Hematopoietic multipotent progenitor cell (in vitro differentiated cells): ENCODE measurements around the gene TXNRD1. TPM values are rescaled to one million over a fixed set of nuclear protein-coding genes. Genes with fewer than 3 reads are reported as not detected.
"Not testable (repeated sequence)": the region's sequence is repeated elsewhere in the genome, so short reads cannot be mapped to it uniquely, and the experiment has no call there.

Source experiments
- DNase-seq, 3 donors: peaks; one replicate each; pipeline ENCODE4 v3.0.0-alpha.2; 2011 to 2015; ENCODE audit warnings: low read depth in 2 of 3, low spot score in 2 of 3
- total RNA-seq: library from RNA; depleted of rRNA; stranded (reverse); fragments of >200 nt; gene quantifications from one replicate; pipeline ENCODE4 v1.2.3, GENCODE V29; 2012

TXNRD1 gene
- total RNA-seq, 1 donor, result 82.1 TPM

DNA sequence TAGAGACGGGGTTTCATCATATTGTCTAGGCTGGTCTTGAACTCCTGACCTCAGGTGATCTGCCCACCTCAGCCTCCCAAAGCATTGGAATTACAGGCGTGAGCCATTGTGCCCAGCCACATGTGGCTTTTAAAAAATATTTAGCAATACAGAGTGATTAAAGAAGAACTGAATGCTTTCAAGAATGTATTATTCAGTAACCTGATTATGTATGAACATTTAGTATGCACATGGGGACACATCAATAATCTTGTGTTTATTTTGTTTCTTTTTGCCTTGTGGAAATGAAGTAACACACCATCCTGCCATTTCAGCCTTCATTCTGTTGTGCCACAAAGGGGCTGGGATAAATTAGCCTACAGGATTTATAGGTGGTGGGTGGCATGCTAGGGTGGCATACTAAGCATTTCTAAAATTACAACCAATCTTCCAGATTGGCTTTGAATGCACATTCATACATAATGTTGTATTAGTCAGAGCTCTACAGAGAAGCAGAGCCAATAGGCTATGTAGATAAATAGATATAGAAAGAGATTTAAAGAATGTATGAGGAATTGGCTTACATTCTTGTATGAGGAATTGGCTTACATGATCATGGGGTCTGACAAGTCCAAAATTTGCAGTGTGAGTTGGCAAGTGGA lies 25.5 kb upstream of the TXNRD1 start:
- no peak for DNase-seq

DNA sequence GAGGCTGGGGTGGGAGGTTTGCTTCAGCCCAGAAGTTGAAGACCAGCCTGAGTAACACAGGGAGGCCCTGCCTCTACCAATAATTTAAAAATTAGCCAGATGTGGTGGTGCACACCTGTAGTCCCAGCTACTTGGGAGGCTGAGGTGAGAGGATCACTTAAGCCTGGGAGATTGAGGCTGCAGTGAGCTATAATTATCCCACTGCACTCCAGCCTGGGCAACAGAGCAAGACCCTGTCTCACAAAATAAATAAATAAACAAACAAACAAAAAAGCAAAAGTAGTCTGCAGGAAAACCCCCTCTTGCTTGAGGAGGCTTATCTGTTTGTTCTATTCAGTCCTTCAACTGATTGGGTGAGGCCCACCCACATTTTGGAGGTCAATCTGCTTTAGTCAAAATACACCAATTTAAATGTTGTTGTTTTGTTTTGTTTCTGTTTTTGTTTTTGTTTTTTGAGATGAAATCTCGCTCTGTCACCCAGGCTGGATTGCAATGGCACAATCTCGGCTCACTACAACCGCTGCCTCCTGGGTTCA lies 24.9 kb upstream of the TXNRD1 start:
- DNase-seq, result no peak

DNA sequence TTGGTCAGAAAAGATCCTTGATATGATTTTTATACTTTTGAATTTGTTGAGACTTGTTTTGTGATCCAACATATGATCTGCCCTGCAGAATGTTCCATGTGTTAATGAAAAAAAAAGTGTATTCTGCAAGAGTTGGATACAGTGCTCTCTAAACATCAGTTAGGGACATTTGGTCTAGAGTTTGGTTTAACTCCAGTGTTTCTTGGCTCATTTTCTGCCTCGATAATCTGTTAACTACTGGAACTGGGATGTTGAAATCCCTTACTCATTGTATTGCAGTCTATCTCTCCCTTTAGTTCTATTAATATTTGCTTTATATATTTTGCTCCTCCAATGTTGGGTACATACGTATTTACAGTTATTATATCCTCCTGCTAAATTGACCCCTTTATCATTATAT lies 18.3 kb upstream of the TXNRD1 start:
- DNase-seq, result no peak

DNA sequence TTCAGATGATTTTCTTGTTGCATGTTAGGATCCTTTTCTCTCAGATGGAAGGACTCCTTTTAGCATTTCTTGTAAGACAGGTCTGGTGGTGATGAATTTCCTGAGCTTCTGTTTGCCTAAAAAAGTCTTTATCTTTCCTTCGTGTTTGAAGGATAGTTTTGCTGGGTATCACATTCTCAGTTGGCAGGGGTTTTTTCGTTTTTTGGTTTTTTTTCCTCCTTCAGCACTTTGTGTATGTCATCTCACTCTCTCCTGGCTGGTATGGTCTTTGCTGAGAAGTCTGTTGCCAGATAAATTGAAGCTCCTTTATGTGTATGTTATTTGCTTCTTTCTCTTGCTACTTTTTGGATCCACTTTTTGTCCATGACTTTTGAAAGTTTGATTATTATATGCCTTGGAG lies 15.6 kb upstream of the TXNRD1 start:
- no peak for DNase-seq

DNA sequence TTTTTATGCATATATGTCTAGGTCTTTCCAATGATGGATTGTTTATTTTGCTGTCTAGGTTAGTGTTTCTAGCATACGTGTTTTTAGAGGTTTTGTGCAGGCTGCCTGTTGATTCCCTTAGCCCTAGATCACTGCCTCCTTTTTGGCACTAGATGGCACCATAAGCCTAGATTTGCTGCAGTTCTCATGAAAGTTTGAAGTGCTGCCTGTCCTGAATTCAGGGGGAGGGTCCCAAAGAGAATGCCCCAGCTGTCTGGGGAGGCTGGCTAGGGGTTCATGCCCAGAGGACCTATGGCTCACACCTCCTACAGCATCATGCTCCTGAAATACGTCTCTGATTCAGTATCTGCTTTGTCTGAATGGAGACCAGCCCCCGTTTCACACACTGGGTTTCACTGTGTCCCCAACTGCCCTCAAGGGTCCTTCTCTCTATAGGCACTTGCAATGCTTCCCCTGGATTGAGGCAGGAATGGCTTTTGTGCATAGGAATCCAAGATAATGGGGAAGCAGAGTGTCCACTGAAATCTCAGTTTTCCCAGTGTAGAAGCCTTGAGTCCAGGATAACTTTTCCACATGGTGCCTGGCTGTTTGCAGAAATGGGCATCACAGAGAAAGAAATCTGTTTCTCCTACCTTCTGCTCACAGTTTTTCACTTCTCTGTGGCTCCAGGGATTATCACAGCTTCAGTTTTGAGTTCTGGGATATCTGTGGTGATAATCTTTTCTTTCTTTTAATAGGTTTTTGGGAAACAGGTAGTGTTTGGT lies 14.2 kb upstream of the TXNRD1 start:
- peak; percentile 44 to 81 (median 54) for DNase-seq

DNA sequence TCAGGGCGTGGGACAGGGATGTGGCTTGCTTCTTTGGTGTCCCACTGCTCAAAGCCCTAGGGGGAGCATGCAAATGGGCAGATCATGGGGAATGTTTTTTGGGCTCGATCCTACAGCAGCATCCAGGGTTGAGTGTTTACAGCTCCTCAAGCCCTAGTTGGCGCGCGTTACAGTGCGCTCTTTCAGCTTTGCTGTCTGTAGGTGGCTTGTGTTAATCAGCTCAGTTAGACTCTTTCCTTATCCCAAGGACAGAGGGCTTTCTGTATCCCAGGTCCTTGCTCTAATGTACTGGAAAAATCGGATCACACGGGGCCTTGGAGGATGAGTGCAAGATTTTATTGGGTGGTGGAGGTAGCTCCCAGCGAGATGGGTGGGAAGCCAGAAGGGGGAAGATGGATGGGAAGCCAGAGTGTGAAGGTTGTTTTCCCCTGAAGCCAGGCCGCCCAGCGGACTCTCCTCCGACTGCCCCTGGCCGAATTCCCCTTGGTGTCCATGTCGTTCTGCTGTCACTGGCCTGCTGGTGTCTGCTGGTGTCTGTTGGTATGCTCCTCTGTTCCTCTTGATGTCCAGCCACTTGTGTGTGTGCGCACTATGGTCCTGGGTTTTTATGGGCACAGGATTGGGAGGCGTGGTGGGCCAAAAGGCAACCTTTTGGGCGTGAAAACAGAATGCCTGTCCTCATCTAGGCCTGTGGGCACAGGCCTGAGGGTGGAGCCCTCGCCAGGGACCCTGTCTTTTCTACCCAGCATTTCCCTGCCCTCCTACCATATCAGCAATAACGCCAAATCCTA lies 10.7 kb upstream of the TXNRD1 start:
- no peak for DNase-seq

DNA sequence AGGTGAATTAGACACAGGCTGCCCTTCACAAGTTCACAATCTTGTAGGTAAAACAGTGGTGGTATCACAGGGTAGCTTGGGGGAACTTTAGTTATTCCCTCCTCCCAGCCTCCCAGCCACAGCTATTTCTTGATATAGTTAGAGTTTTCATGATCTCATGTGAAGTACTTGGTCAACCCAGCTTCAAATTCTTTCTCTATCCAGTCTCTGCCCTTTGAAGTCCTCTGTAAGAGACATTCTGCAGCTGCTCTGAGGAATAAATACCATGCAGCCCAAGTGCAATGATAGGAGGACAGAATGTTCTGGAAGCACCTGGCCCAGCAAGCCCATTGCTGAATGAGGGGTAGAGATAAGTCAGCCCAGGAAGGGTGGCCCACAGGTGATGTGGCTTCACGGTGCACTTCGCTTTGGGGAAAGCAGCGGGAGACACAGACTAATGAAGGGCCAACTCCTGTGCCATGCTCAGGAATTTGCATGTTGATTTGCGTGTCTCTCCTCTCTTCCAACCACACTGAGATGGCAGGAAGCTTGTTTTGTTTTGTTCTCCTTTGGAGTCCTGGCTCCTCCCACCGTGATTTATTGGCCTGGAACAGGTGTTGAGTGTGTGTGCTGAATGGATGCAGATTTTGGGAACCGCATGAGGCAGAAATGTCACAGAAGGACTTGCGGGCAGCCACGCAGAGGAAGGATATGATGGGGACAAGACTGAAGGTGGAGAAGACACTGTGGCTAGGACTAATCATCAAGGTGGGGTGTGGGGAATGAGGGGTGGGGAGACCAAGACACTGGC lies 8.0 kb upstream of the TXNRD1 start:
- DNase-seq, result peak in 2 of 3 donors; percentile 18 to 34

DNA sequence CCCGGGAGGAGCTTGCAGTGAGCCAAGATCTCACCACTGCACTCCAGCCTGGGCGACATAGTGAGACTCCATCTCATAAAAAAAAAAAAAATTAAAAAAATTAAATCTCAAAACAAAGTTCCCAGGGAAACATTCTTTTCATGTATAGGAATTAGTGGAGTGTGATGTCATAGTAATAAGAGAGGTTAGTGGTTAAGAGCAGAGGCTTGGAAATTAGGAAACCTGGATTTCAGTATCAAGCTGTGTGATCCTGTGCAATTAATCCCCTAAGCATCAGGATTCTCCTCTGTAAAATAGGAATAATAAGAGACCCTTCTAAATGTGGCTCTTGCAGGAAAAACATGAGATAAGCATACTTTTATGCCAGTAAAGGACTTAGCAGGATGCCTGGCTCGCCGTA lies 3.1 kb upstream of the TXNRD1 start:
- DNase-seq, result no peak

DNA sequence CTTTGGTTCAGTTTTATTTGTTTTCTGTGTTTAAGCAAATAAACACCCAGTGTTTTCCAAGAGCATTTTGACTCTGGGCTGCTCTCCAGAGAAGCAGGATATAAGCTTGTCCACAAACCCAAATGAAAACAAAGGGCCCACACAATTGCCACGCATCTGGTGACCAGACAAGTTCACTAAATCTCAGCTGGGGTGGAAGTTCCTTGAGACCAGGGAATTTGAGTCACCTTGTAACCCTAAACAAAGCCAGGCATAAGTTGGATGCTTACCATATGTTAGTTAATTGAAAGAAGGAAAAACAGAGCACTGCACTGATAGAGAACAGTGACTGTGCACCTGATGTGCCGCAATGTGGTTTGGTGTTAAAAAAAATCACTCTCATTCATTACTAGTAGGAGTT lies 1.6 kb upstream of the TXNRD1 start:
- no peak for DNase-seq

DNA sequence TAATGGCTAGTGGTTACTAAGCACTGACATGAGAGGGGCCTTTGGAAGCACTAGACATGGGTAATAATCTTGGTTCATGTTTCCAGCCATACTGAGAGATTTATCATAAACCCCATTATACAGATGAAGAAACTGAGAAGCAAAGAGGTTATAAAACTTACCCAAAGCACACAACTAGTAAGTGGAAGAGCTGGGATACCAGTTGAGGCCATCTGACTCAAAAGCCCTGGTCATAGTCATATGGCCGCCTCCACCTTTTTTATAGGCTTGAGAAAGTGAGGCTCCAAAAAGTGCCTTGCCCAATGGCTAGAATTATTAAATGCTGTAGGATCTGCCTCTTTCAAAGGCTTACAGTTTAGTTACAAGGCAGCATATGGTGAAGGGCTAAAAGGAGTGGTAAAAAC lies 944 bp downstream of the TXNRD1 start:
- no peak for DNase-seq

DNA sequence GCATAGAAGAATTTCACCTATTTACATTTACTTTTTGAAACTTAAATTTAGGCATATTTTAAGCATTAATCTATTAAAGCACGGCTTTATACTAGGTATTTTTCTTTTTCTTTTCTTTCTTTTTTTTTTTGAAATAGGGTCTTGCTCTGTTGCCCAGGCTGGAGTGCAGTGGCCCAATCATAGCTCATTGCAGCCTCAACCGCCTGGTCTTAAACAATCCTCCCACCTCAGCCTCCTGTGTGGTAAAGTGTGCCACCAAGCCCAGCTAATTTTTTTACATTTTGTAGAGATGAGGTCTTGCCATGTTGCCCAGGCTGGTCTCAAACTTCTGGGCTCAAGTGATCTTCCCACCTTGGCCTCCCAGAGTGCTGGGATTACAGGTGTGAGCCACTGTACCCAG lies 2.9 kb downstream of the TXNRD1 start:
- not testable (repeated sequence) for DNase-seq

DNA sequence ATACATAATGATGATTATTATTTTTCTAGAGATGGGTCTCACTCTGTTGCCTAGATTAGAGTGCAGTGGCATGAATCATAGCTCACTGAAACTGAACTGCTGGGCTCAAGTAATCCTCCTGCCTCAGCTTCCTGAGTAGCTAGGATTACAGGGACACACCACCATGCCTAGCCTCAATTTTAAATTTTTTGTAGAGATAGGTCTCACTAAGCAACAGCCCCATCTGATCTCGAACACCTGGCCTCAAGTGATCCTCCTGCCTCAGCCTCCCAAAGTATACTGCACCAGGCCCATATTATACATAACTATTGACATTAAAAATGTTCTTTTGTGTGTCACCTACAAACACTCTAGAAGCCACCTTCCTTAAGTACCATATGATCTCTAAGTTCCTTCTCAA lies 3.4 kb downstream of the TXNRD1 start:
- DNase-seq, result no peak

DNA sequence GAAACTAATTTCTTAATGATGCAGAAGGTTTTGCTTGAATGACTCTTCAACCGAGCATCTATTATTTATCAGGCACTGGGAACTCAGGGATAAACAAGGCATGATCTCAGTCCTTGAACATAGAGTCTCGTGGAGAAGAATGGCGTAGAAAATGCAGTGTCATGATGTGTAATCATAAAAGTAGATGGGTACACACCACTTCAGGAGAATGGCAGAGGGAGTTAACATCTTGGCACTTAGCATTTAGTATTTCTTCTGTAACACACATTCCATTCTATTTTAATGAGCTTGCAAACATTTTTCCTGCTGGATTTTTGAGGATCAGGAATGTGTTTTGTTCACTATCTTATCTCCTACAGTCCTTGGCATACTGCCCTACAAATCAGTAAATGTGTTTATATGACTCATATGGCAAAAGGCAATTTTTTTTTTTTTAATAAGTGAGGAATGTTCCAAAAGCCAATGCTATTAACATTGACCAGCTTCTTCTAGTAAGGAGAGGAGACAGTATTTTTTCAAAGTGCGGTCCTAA lies 3.8 kb downstream of the TXNRD1 start:
- peak in 2 of 3 donors; percentile 47 to 52 for DNase-seq

DNA sequence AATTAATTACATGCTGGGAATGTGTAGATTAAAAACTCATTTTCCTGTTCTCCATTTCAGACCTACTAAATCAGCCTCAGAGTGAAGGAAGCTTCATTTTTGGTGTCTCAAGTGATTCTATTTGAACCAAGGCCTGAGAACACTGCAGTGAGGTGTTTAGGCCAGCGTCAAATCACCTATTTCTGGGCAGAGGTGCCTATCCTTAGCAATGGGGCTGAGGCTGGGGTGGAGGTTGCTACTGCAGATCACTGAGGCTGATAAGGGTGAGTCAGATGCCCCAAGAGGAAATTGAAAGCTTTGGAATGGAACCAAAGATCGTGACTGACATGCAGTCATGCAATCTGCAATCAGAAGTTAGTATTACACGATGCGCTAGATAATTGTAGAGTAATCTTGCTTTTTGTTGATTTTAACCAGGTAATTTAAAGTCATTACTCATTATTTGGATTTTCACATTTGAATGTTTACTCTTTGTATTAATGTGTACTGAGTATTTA lies 4.4 kb downstream of the TXNRD1 start:
- peak in 2 of 3 donors; percentile 73 to 74 for DNase-seq

DNA sequence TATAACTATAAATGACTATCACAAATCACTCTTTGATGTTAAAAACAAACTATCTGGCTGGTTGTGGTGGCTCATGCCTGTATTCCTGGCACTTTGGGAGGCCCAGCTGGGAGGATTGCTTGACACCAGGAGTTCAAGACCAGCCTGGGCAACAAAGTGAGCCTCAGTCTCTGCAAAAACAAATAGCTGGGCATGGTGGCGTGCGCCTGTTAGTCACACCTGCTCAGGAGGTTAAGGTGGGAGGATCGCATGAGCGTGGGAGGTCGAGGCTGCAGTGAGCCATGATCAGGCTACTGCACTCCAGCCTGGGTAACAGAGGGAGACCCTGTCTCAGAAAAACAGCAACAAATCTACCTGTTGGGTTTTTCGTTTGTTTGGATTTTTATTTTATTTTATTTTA lies 5.4 kb downstream of the TXNRD1 start:
- no peak for DNase-seq

DNA sequence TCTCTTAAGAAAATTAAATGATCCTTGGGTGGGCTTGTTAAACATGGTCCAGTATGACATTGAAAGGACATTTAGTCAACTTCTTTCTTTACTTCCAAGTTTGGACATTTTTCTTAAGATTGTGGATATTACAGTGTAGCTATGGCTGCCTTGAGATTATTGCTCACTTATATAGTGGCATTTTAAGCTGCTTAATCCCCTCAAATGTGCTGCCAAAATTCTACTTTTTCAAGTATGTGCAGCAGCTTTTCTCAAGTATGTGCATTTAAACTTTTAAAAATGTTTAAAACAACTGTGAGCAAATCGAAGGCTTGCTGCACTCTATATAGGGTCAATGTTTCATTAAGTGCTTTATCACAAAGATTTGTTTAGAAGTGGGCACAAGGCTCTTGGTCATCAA lies 7.4 kb downstream of the TXNRD1 start:
- DNase-seq, result no peak

DNA sequence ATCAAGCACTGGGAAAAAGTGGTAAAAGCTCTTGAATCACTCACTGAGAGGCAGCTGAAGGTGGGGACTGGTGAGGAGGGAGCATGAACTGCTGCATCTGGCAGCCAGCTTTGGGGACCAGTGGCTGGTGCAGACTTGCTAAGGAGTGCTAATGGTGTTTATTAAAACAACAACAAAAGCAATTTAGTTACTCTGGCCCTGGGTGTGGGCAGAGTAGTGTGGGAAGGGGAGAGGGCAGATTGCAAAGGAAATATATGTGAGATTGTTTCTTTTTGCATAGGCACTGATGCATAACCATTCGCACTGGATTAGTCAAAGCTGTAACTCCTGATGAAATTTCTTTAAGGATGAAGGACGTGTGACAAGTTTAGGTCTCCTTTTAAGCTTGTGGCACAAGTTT lies 8.1 kb downstream of the TXNRD1 start:
- DNase-seq, result no peak

DNA sequence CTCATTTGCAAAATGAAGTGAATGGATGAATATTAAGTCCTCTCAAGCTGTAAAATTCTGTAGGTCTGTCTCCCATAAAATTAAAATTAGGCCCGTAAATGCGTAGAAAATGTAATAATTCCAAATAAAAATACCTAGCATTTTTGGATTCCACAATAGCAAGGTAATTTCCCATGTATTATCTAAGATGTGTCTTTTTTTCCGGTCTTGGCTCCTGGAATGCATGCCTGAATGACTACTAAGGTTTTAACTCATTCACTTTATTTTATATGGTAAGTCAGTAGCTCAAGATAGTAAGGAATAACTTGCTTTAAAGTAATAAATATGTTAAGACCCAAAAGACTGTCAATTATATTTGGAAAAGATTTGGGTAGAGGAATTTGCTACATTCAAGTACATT lies 11.1 kb downstream of the TXNRD1 start:
- DNase-seq, result no peak

DNA sequence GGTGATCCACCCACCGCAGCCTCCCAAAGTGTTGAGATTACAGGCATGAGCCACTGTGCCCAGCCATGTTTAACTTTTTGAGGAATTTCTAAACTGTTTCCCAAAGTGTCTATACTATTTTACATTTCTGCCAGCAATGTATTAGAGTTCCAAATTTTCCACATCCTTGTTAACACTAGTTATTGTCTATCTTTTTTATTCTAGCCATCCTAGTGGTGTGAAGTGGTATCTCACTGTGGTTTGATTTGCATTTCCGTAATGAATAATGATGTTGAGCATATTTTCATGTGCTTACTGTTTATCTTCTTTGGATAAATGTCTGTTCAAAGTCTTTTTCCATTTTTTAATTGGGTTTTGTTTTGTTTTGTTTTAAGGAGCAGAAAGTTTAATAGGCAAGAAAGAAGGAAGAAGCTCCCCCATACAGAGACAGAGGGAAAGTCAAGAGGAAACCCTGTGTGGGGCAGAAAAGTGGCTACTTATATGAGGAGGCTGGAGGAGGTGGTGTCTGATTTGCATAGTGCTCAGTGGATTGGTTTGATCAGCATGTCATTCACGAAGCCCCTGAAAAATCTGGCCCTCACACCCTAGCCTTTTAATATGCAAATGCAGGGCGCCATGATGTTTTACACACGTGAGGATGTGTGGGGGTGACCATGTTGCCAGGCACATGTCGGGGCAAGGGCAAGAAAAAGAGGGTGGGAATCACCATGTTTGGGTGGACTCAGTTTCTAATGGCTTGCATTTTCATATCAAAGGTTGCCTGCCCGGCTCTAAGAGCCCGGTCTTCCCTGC lies 14.9 kb downstream of the TXNRD1 start:
- no peak for DNase-seq
